Activated T-cell treated with anti-CD3 and anti-CD28 coated beads, Interleukin-2, amount 50 U/mL, for 4 hours (primary cell): ENCODE measurements around the gene CCR9. TPM values are rescaled to one million over a fixed set of nuclear protein-coding genes. Genes with fewer than 3 reads are reported as not detected.

Source experiments
- ATAC-seq, 2 donors: fragments of 200-7000 bp; cut with Tn5 transposase; one replicate each; pipeline ENCODE4 v1.10.0; 2021
- DNase-seq: peaks from one replicate; pipeline ENCODE4 v3.0.0-alpha.2; 2020
- H3K27me3 Mint-ChIP-seq: one replicate; pipeline ENCODE4 v1.8.0; 2021; ENCODE audit warnings: low read depth, mixed read lengths
- H3K36me3 Mint-ChIP-seq: one replicate; pipeline ENCODE4 v1.8.0; 2022; ENCODE audit warnings: mixed read lengths; ENCODE audit not compliant: insufficient read depth
- H3K4me1 Mint-ChIP-seq: one replicate; pipeline ENCODE4 v1.8.0; 2021; ENCODE audit warnings: low read depth, mixed read lengths
- H3K4me3 Mint-ChIP-seq: one replicate; pipeline ENCODE4 v1.8.0; 2021; ENCODE audit warnings: mild to moderate bottlenecking, moderate library complexity, mixed read lengths
- H3K9me3 Mint-ChIP-seq: one replicate; pipeline ENCODE4 v1.8.0; 2021; ENCODE audit warnings: mixed read lengths
- total RNA-seq, 3 donors: library from RNA; stranded (reverse); gene quantifications; one replicate each; pipeline ENCODE4 v1.2.1, GENCODE V29; 2021

The CCR9 gene
- total RNA-seq, 3 donors from 2014 or later, result not detected

DNA sequence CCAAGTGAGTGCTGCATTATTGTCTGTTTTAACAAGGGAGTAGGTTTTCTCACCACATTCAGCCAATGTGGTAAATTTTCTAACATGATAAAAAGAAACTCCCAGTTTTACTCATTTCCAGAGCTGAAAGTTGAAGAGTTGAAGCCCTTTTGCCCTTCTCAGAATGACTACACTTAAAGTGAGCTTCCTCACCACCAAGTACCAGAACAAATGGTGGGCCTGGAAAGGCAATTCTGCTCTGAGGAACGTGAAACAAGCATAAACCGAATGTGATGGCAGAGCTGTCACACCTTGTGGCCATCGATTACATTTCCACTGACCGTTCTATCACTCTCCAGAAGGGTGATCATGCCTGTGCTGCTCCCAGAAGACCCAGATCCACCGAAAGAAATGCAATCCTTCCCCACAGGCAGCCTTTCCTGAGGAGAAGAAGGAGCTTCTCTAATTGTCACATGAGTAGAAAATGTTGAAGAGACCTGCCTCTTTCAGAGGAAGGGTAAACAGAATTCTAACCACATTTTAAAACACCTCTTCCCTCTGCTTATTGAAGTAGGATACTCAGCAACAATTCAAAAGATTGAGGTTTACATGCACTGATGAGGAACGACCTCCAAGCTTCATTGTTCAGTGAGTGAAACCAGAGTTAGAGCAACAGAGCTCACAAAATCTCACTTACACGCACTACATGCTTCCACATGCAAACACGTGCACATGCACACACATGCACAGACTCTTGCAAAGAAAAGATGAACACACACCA is 21.4 kb upstream of the CCR9 start:
- ATAC-seq (peak; percentile 83 to 87), DNase-seq (no peak)
- Mint-ChIP-seq H3K4me1 (peaks cover 42% of the 10 kb centered on the region), H3K27me3 (peaks cover 40% of the 10 kb centered on the region), H3K4me3 (no peak overlapping the region), H3K9me3 (peaks cover 5% of the 10 kb centered on the region), H3K36me3 (no peaks in the 10 kb centered on the region)

DNA sequence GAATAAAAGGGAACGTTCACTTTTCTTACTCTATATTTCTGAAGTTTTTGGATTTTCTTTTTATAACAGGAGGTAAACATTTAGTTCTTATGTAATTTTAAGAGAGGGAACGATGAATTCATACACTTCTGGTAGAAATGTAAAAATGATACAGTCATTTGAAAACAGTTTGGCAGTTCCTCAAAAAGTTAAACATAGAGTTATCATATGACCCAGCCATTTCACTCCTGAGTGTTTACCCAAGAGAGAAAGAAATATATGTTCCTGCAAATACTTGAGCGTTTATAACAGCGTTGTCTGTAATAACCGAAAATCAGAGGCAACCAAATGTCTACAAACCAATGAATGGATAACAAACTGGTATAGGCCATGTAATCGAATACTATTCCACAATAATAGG is 20.8 kb upstream of the CCR9 start:
- no peak for DNase-seq
- Mint-ChIP-seq H3K9me3 (peaks cover 5% of the 10 kb centered on the region), H3K4me3 (no peak overlapping the region), H3K27me3 (peaks cover 38% of the 10 kb centered on the region), H3K4me1 (peaks cover 46% of the 10 kb centered on the region), H3K36me3 (no peaks in the 10 kb centered on the region)
- ATAC-seq, result no peak

DNA sequence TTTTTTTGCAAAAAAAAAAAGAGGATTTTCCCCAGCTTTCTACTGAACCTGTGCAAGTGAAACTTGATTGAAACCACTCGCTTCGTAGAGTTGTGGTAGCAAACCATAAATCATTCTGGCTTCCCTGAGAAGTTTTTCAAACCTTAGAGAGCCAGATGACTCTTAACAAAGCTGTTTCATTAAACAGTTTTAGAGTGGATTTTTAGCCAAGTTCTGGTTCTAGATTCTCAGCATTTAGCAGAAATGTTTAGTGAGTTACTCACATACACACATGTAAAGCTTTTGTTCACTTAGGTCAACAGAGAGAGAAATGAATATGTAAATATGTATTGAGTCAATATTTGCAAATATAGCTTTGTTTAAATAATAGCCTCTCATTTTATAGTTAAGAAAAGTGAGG is 18.1 kb upstream of the CCR9 start:
- Mint-ChIP-seq H3K27me3 (peaks cover 24% of the 10 kb centered on the region), H3K4me3 (no peak overlapping the region), H3K4me1 (peaks cover 44% of the 10 kb centered on the region), H3K36me3 (no peaks in the 10 kb centered on the region), H3K9me3 (peaks cover 5% of the 10 kb centered on the region)
- no peak for ATAC-seq
- no peak for DNase-seq

DNA sequence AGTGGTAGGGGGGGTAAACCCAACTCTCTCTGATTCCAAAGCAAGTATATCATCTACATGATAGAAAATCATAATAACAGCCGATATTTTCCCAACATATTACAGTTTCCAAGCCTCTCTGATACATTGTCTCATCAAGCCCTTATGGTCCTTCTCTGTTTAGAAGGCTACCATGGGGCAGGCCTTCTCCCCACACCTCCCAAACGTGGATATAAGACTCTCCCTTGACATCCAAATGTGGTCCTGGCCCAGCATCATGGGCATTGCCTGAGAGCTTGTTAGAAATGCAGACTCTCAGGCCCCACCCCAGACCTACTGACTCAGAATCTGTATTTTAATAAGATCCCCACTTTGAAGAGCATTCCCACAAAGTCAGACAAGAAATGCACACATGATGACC is 17.7 kb upstream of the CCR9 start:
- peaks cover 44% of the 10 kb centered on the region for H3K4me1 Mint-ChIP-seq
- DNase-seq, result no peak

DNA sequence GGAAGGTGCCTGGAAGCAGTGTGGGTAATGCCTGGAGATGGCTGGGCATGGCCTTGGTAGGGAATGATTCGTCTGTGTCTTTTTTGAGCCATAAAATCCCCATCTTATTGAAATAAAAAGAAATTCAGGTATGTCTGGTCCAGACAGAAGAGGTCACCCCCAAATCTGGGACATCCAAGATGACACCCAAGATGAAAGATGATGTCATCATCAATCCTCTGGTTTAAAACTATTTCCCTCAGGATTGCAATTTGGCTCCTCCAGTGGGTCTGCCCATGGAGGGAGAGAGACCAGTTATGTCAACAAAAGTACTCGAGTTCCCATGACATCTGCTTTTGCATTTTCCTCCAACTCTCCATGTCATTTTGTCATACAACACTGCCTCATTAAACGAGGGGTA is 16.7 kb upstream of the CCR9 start:
- H3K36me3 Mint-ChIP-seq, result peaks cover 3% of the 10 kb centered on the region
- peaks cover 6% of the 10 kb centered on the region for H3K9me3 Mint-ChIP-seq
- no peak for DNase-seq
- ATAC-seq, result no peak
- H3K4me1 Mint-ChIP-seq, result peaks cover 44% of the 10 kb centered on the region
- peaks cover 24% of the 10 kb centered on the region for H3K27me3 Mint-ChIP-seq
- H3K4me3 Mint-ChIP-seq, result no peak overlapping the region

More for the DNA sequence above, 17.7 kb upstream of the CCR9 start:
- no peak overlapping the region for H3K4me3 Mint-ChIP-seq
- peaks cover 2% of the 10 kb centered on the region for H3K36me3 Mint-ChIP-seq
- peaks cover 3% of the 10 kb centered on the region for H3K9me3 Mint-ChIP-seq
- no peak for ATAC-seq
- H3K27me3 Mint-ChIP-seq, result peaks cover 24% of the 10 kb centered on the region

DNA sequence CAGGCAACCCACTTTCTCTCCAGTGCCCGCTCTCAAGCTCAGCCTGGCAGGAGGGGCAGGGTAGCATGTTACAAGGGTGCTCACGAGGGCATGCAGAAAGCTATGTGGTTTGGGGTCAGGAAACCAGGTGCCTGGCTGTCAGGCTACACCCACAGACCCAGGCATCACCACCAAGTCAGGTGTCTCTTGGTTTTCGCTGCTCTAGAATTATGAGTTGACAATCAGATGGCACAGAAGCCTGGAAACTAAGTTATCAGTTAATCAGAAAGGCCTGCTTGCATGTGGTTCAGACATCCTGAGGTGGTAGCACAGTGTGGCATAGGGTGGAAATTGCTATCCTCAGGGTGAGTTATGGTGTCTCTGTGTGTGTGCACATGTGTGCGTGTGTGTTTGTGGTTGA is 16.2 kb upstream of the CCR9 start:
- peaks cover 24% of the 10 kb centered on the region for H3K27me3 Mint-ChIP-seq
- ATAC-seq, result peak; percentile 93 to 94
- H3K36me3 Mint-ChIP-seq, result peaks cover 3% of the 10 kb centered on the region
- peaks cover 6% of the 10 kb centered on the region for H3K9me3 Mint-ChIP-seq
- peak; percentile 46 for DNase-seq
- peak overlapping the region; percentile 9 for H3K4me3 Mint-ChIP-seq
- peaks cover 41% of the 10 kb centered on the region for H3K4me1 Mint-ChIP-seq

DNA sequence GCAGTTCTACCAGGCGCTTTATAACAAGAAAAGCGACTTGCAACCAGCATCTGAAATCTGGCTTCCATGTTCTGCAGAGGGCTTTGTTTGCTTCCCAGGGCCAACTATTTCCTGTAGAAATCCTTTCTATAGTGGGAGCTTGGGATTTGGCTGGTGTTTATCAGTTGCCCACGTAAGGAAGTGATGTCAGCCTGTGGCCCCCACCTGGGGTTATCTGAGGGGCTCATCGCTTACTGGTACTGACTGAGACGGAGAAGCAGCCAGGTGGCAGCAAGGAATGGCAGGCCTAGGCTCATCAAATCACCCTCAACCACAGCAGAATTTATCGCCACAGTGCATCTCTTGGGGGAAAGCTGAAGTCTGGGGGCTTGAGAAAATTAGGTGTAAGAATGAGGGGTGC is 14.6 kb upstream of the CCR9 start:
- H3K9me3 Mint-ChIP-seq, result peaks cover 6% of the 10 kb centered on the region
- H3K4me3 Mint-ChIP-seq, result no peak overlapping the region
- peaks cover 34% of the 10 kb centered on the region for H3K4me1 Mint-ChIP-seq
- ATAC-seq, result no peak
- peaks cover 21% of the 10 kb centered on the region for H3K27me3 Mint-ChIP-seq
- H3K36me3 Mint-ChIP-seq, result peaks cover 3% of the 10 kb centered on the region
- DNase-seq, result no peak

DNA sequence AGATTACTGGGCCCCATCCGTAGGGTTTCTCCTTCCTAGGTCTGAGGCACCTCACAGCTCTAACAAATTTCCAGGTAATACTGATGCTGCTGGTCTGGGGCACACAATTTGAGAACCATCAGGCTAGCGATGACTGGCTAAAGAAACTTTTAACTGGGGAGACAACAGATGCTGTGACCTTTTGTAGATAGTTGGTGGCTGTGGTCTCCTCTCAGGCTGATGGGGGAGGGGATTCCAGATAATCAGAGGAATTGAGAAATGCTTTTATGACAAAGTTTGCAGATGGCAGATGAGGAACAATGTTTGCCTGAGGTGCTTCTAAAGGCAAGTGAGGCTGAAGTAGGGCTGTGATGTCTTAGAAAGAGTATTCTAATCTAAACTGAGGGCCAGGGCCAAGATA is 13.8 kb upstream of the CCR9 start:
- ATAC-seq (no peak), DNase-seq (no peak)
- Mint-ChIP-seq H3K9me3 (peaks cover 6% of the 10 kb centered on the region), H3K4me1 (peaks cover 34% of the 10 kb centered on the region), H3K4me3 (no peak overlapping the region), H3K27me3 (peaks cover 16% of the 10 kb centered on the region), H3K36me3 (peaks cover 3% of the 10 kb centered on the region)

DNA sequence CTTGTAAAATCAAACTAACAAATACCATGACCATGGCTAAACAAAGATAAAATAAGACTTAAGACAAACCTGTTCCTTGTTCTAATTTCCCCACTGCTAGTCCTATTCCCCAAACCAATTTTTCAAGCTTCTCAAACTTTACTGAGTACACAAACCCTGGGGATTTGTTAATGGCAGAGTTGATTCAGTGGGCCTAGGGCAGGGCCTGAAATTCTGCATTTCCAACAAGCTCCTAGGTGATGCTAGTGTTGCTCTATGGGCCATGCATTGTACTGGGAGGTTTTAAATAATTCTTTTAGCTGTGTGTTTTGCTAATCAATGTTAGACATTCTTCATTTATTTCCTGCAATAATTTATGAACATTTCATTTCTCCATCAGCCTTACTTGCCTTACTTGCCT is 13.3 kb upstream of the CCR9 start:
- H3K4me1 Mint-ChIP-seq, result peaks cover 34% of the 10 kb centered on the region
- no peak for ATAC-seq
- DNase-seq, result no peak
- peaks cover 3% of the 10 kb centered on the region for H3K36me3 Mint-ChIP-seq
- H3K4me3 Mint-ChIP-seq, result no peak overlapping the region
- H3K9me3 Mint-ChIP-seq, result peaks cover 6% of the 10 kb centered on the region
- H3K27me3 Mint-ChIP-seq, result peaks cover 15% of the 10 kb centered on the region

DNA sequence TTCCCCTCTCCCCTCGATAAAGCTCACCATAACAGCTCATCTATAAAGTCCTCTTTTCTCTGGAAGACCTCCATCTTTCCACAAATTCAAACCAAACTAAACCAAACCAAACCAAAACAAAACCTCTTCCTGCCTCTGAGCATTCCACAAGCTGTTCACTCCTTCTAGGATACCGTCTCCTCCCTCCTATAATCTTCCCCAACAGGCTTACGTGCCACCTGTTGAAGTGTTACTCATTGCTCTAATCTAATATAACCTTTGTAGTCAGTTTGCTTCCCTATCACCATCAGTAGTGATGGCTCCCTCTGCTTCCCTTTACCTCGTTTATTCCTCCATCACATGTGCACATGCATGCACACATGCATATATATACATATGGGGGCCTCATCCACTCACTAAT is 12.7 kb upstream of the CCR9 start:
- H3K4me1 Mint-ChIP-seq, result peaks cover 33% of the 10 kb centered on the region
- DNase-seq, result no peak
- peaks cover 3% of the 10 kb centered on the region for H3K36me3 Mint-ChIP-seq
- no peak overlapping the region for H3K4me3 Mint-ChIP-seq
- no peak for ATAC-seq
- H3K9me3 Mint-ChIP-seq, result peaks cover 6% of the 10 kb centered on the region
- H3K27me3 Mint-ChIP-seq, result peaks cover 14% of the 10 kb centered on the region

DNA sequence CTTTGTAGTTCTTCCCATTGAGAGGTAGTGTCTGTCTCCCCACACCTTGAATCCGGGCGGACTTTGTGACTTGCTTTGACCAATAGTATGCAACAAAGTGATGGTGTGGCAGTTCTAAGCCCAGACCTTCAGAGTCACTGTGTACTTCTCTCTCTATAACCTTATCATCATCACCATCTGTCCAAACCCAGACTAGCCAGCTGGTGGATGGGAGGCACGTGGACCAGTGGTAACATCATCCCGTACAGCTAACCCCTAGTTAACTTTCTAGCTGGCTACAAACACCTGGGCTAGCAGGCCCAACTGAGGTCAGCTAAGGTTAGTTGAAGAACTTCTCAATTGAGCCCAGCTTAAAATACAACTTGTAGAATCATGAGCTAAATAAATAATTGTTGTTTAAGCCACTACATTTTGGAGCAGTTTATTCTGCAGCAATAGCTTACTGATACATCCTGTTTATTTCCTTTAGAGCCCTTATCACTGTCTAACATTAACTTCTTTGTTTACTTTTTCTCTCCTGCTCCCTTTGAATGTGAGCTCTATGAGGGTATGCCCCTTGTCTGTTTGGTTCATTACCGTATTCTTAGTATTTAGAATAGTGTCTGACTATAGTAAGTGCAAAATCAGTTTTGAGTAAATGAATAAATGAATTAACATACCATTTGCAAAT is 11.5 kb upstream of the CCR9 start:
- H3K4me3 Mint-ChIP-seq, result no peak overlapping the region
- peaks cover 13% of the 10 kb centered on the region for H3K27me3 Mint-ChIP-seq
- H3K4me1 Mint-ChIP-seq, result peaks cover 22% of the 10 kb centered on the region
- H3K36me3 Mint-ChIP-seq, result peaks cover 3% of the 10 kb centered on the region
- peaks cover 6% of the 10 kb centered on the region for H3K9me3 Mint-ChIP-seq
- no peak for ATAC-seq
- DNase-seq, result no peak

DNA sequence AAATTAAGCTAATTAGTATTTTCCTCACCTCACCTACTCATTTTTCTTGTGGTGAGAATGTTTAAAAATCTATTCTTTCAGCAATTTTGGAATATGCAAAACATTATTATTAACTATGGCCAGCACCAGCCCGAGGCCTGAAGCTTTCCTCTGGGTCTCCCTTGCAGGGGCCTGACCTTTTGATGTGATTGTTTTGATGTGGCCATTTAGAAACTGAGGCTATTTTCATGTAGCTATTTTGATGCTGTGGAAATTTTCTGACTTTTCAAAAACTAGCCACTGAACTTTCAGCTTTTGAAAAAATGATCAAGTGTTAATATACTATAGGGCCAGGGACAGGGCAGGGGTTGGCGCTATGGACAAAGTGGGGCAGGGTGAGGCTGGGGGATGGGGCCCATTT is 8.2 kb upstream of the CCR9 start:
- H3K4me1 Mint-ChIP-seq, result peaks cover 19% of the 10 kb centered on the region
- ATAC-seq (no peak), DNase-seq (no peak)
- H3K27me3 Mint-ChIP-seq, result peaks cover 8% of the 10 kb centered on the region
- peaks cover 3% of the 10 kb centered on the region for H3K36me3 Mint-ChIP-seq
- H3K9me3 Mint-ChIP-seq, result peaks cover 6% of the 10 kb centered on the region
- H3K4me3 Mint-ChIP-seq, result no peak overlapping the region

DNA sequence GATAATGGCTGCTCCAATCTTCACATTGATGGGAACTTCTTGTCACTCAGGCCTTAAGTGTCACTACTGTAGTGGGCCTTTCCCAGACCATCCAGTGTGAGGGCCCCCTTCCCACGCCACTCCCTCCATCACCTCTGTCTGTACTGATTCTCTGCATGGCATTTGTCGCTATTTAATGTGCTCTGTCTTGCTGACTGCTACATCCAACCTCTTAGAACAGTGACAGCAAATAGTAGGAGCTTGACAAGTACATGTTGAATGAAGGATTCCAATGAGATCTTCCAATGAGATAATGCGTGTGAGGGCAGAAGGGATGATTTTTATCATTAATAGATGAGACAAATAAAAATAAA is 5.6 kb upstream of the CCR9 start:
- peak; percentile 13 to 39 for ATAC-seq
- Mint-ChIP-seq H3K9me3 (no peaks in the 10 kb centered on the region), H3K4me1 (peaks cover 18% of the 10 kb centered on the region), H3K36me3 (no peaks in the 10 kb centered on the region), H3K4me3 (no peak overlapping the region), H3K27me3 (peaks cover 20% of the 10 kb centered on the region)
- no peak for DNase-seq

DNA sequence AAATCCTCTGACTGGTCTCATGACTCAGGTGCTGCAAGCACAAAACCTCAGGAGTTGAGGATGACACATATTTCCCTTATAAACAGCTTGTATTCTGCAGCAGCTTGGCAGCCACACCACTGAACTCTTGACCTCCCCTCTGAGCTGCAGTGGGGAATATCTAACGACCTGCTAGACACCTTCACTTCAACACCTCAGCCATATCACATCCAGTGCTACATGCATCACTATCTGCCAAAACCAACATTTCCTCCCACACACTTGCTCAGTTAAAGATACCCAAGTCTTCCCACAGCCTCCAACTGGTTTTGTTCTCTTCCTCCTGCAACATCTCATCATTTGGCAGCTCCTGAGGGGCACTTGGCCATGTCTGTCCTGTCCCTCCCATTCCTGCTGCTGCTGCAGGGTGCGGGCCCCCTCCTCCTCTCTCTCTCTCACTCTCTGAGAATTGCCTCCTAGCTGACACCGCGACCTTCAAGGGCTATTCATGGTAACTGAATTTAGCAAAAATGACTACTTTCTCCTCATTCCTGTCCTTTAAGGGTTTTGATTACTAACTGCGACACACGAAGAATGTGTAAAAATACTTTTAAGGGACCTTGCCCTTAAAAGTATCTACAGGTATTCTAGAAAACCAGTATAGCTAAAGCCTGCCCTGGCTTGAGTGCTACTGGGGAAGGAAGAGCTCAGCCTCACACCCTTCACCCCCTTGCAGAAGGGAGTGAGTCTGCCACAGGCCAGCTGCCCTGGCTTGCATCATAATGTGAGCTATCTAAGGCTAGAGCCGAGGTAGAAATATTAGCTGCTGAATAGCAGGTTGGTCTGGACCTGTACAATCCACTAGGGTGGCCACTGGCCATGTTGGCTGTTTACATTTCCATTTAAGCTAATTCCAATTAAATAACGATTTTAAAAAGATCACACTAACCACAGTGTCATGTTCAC is 5.0 kb upstream of the CCR9 start:
- ATAC-seq, result peak; percentile 92 to 94
- peaks cover 18% of the 10 kb centered on the region for H3K4me1 Mint-ChIP-seq
- no peaks in the 10 kb centered on the region for H3K36me3 Mint-ChIP-seq
- H3K4me3 Mint-ChIP-seq, result no peak overlapping the region
- H3K9me3 Mint-ChIP-seq, result no peaks in the 10 kb centered on the region
- H3K27me3 Mint-ChIP-seq, result peaks cover 15% of the 10 kb centered on the region
- peak; percentile 39 for DNase-seq
